GM23338 (cell line): ENCODE results near the gene FILIP1L. TPM values are rescaled to one million over a fixed set of nuclear protein-coding genes. Genes with fewer than 3 reads are reported as not detected.

Experiments used
- ATAC-seq: fragments of 200-7000 bp; cut with Tn5 transposase; 3 replicates; pipeline ENCODE4 v1.9.1; 2020
- DNase-seq: peaks from one replicate; pipeline ENCODE4 v3.0.0-alpha.2; 2015; ENCODE audit warnings: low spot score
- H2AFZ ChIP-seq: fragments of 200-600 bp; sonication (generic); 2 replicates; pipeline ENCODE4 v1.8.0; 2016; ENCODE audit warnings: antibody characterized with exemption, mild to moderate bottlenecking, moderate library complexity
- H3F3A ChIP-seq: fragments of 200-600 bp; sonication (generic); replicated peaks from 2 replicates; pipeline ENCODE4 v1.8.0; 2017; ENCODE audit warnings: antibody characterized with exemption, mixed run types, low read depth
- H3K27ac ChIP-seq: fragments of 200-600 bp; sonication (generic); 2 replicates; pipeline ENCODE4 v1.6.1; 2016; ENCODE audit warnings: low read depth
- H3K27me3 ChIP-seq: fragments of 200-600 bp; sonication (generic); 2 replicates; pipeline ENCODE4 v1.8.0; 2016; ENCODE audit warnings: mild to moderate bottlenecking, mixed run types, moderate library complexity; ENCODE audit not compliant: insufficient read depth
- H3K36me3 ChIP-seq: fragments of 200-600 bp; sonication (generic); 2 replicates; pipeline ENCODE4 v1.8.0; 2016; ENCODE audit warnings: mild to moderate bottlenecking; ENCODE audit not compliant: insufficient read depth
- H3K4me1 ChIP-seq: fragments of 200-600 bp; sonication (generic); 2 replicates; pipeline ENCODE4 v1.8.0; 2016; ENCODE audit warnings: mild to moderate bottlenecking, moderate library complexity; ENCODE audit not compliant: insufficient read depth
- H3K4me2 ChIP-seq: fragments of 200-600 bp; sonication (generic); 2 replicates; pipeline ENCODE4 v1.7.1; 2017; ENCODE audit warnings: mixed run types
- H3K4me3 ChIP-seq: fragments of 200-600 bp; sonication (generic); 2 replicates; pipeline ENCODE4 v1.6.1; 2016; ENCODE audit warnings: mixed run types
- H3K79me2 ChIP-seq: fragments of 200-600 bp; sonication (generic); replicated peaks from 2 replicates; pipeline ENCODE4 v1.8.0; 2017; ENCODE audit warnings: mild to moderate bottlenecking; ENCODE audit not compliant: insufficient read depth
- H3K9me2 ChIP-seq: fragments of 200-600 bp; sonication (generic); 2 replicates; pipeline ENCODE4 v1.8.0; 2017; ENCODE audit not compliant: insufficient read depth
- H4K20me1 ChIP-seq: fragments of 200-600 bp; sonication (generic); replicated peaks from 2 replicates; pipeline ENCODE4 v1.8.0; 2017; ENCODE audit warnings: mild to moderate bottlenecking; ENCODE audit not compliant: insufficient read depth
- H3K27ac Mint-ChIP-seq: 2 replicates; pipeline ENCODE4 v1.8.0; 2020; ENCODE audit warnings: inconsistent platforms, mild to moderate bottlenecking, moderate library complexity, mixed read lengths
- H3K27me3 Mint-ChIP-seq: 3 replicates; pipeline ENCODE4 v1.8.0; 2022; ENCODE audit warnings: low read depth, mild to moderate bottlenecking, moderate library complexity, mixed read lengths, inconsistent platforms; ENCODE audit not compliant: insufficient read depth, poor library complexity
- H3K36me3 Mint-ChIP-seq: 3 replicates; pipeline ENCODE4 v1.8.0; 2021; ENCODE audit warnings: low read depth, mild to moderate bottlenecking, inconsistent platforms, moderate library complexity, mixed read lengths
- H3K4me1 Mint-ChIP-seq: 3 replicates; pipeline ENCODE4 v1.8.0; 2020; ENCODE audit warnings: mild to moderate bottlenecking, inconsistent platforms, mixed read lengths
- H3K4me3 Mint-ChIP-seq: 3 replicates; pipeline ENCODE4 v1.8.0; 2021; ENCODE audit warnings: moderate library complexity, mild to moderate bottlenecking, inconsistent platforms, mixed read lengths
- H3K9me3 Mint-ChIP-seq: 3 replicates; pipeline ENCODE4 v1.8.0; 2020; ENCODE audit warnings: moderate library complexity, mild to moderate bottlenecking, inconsistent platforms, mixed read lengths
- CREB1 ChIP-seq: fragments of 250-450 bp; sonication (Bioruptor Pico); IDR thresholded peaks from 2 replicates; pipeline ENCODE4 v1.5.0; 2020; ENCODE audit warnings: low read depth, mild to moderate bottlenecking, moderate library complexity
- JUNB ChIP-seq: IDR thresholded peaks from one replicate; pipeline ENCODE4 v1.6.1; 2016; ENCODE audit warnings: antibody characterized with exemption; ENCODE audit not compliant: unreplicated experiment
- NANOG ChIP-seq: IDR thresholded peaks from 2 replicates; pipeline ENCODE4 v1.6.1; 2016; ENCODE audit warnings: antibody characterized with exemption, borderline replicate concordance
- POLR2AphosphoS5 ChIP-seq: IDR thresholded peaks from 2 replicates; pipeline ENCODE4 v1.6.1; 2016; ENCODE audit warnings: antibody characterized with exemption, low read depth
- REST ChIP-seq: IDR thresholded peaks from one replicate; pipeline ENCODE4 v1.6.1; 2018; ENCODE audit warnings: antibody characterized with exemption; ENCODE audit not compliant: unreplicated experiment
- STAT1 ChIP-seq: IDR thresholded peaks from one replicate; pipeline ENCODE4 v1.6.1; 2016; ENCODE audit warnings: antibody characterized with exemption; ENCODE audit not compliant: unreplicated experiment
- ZNF114 ChIP-seq: fragments of 250-450 bp; sonication (Bioruptor Pico); IDR thresholded peaks from 2 replicates; pipeline ENCODE4 v1.5.0; 2020; ENCODE audit warnings: mild to moderate bottlenecking, moderate library complexity
- polyA plus RNA-seq: library from polyadenylated mRNA; unstranded; fragments of >200 nt; fragmentation: Nextera tagmentation; extraction: Ambion mirVana; gene quantifications from 2 replicates; pipeline ENCODE4 v1.2.1, GENCODE V29; 2016
- total RNA-seq: library from RNA; depleted of rRNA; stranded (reverse); fragments of >200 nt; shearing (Covaris generic); gene quantifications from 2 replicates; pipeline ENCODE4 v1.2.3, GENCODE V29; 2014
- TF ChIP-seq, protein P1 (sequence below): IDR thresholded peaks from 2 replicates; pipeline ENCODE4 v1.6.1; 2016; ENCODE audit warnings: antibody characterized with exemption
- TF ChIP-seq, protein P2 (sequence below): fragments of 250-450 bp; sonication (Bioruptor Pico); IDR thresholded peaks from 2 replicates; pipeline ENCODE4 v1.5.0; 2020; ENCODE audit warnings: mild to moderate bottlenecking, moderate library complexity

The FILIP1L gene
- total and polyA plus RNA-seq, 2 experiments from 2014 or later: 1.6 TPM; not detected in 1

DNA sequence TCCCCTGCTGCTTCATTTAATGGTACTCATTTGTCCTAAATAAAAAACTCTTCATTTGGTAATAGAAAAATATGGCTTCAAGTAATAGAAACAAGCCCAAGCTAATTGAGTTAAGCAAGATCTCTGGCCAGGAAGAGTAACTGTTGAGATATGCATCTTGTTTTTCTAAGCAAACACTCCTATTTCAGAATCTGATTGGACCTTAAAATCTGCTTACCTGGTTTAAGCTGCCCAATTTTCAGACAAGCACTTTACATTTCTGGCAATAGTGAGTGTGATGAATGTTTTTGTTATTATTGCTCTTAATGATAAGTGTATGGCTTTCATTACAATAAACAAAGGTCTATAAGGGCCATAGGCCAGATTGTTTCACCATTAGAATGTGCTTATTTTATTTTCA, 210.4 kb downstream of the FILIP1L start:
- no peak overlapping the region for H3K4me2 ChIP-seq
- Mint-ChIP-seq H3K36me3 (no peaks in the 10 kb centered on the region), H3K27ac (no peak overlapping the region), H3K9me3 (no peaks in the 10 kb centered on the region), H3K4me1 (peaks cover 22% of the 10 kb centered on the region; the same call in 2 of the 3 replicates), H3K27me3 (no peaks in the 10 kb centered on the region), H3K4me3 (no peak overlapping the region)
- DNase-seq (no peak), ATAC-seq (no peak)
- TF ChIP-seq, protein P1, sequence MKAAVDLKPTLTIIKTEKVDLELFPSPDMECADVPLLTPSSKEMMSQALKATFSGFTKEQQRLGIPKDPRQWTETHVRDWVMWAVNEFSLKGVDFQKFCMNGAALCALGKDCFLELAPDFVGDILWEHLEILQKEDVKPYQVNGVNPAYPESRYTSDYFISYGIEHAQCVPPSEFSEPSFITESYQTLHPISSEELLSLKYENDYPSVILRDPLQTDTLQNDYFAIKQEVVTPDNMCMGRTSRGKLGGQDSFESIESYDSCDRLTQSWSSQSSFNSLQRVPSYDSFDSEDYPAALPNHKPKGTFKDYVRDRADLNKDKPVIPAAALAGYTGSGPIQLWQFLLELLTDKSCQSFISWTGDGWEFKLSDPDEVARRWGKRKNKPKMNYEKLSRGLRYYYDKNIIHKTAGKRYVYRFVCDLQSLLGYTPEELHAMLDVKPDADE: no peak
- no peak for TF ChIP-seq JUNB
- no peak overlapping the region for H3K27ac ChIP-seq
- H3K9me2 ChIP-seq: no peaks in the 10 kb centered on the region
- peaks cover 2% of the 10 kb centered on the region; the same call in 1 of the 2 replicates for H3K79me2 ChIP-seq
- no peak overlapping the region for H3K4me3 ChIP-seq
- H4K20me1 ChIP-seq: no peaks in the 10 kb centered on the region; the same call in 1 of the 2 replicates
- H3K36me3 ChIP-seq: no peaks in the 10 kb centered on the region
- H2AFZ ChIP-seq: no peak overlapping the region
- H3K27me3 ChIP-seq: no peaks in the 10 kb centered on the region
- H3F3A ChIP-seq: no peaks in the 10 kb centered on the region
- H3K4me1 ChIP-seq: peaks cover 10% of the 10 kb centered on the region; the same call in 1 of the 2 replicates

DNA sequence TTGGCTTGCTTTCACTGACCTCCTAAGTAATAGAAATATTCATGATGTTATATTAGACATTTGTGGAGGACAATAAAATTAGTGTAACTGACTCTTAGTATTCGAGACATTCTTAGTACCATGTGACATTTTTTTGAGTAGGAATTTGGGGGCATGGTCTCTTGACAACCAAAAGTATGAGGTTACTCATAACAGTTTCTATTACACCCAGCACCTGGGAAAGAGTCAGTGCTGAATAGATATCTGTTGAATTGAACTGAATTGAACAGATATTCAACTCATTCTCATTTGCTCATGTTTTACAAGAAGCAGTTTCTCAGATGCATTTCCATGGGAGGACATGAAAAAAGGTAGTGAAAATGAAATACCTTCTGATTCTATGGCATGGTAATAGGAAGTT, 212.2 kb downstream of the FILIP1L start:
- Mint-ChIP-seq H3K27me3 (no peaks in the 10 kb centered on the region), H3K27ac (no peak overlapping the region), H3K4me1 (peaks cover 28% of the 10 kb centered on the region; the same call in 2 of the 3 replicates), H3K4me3 (no peak overlapping the region), H3K9me3 (no peaks in the 10 kb centered on the region), H3K36me3 (no peaks in the 10 kb centered on the region)
- H3K36me3 ChIP-seq: no peaks in the 10 kb centered on the region
- H4K20me1 ChIP-seq: no peaks in the 10 kb centered on the region
- no peak overlapping the region for H3K4me3 ChIP-seq
- ATAC-seq (no peak), DNase-seq (no peak)
- peaks cover 12% of the 10 kb centered on the region; the same call in 1 of the 2 replicates for H3K4me1 ChIP-seq
- no peak for TF ChIP-seq POLR2AphosphoS5
- TF ChIP-seq, protein P1: no peak
- TF ChIP-seq ZNF114 (CRISPR knock-in tag): no peak
- TF ChIP-seq REST: no peak
- TF ChIP-seq CREB1 (CRISPR knock-in tag): no peak
- TF ChIP-seq STAT1: no peak
- TF ChIP-seq JUNB: no peak
- TF ChIP-seq, protein P2, sequence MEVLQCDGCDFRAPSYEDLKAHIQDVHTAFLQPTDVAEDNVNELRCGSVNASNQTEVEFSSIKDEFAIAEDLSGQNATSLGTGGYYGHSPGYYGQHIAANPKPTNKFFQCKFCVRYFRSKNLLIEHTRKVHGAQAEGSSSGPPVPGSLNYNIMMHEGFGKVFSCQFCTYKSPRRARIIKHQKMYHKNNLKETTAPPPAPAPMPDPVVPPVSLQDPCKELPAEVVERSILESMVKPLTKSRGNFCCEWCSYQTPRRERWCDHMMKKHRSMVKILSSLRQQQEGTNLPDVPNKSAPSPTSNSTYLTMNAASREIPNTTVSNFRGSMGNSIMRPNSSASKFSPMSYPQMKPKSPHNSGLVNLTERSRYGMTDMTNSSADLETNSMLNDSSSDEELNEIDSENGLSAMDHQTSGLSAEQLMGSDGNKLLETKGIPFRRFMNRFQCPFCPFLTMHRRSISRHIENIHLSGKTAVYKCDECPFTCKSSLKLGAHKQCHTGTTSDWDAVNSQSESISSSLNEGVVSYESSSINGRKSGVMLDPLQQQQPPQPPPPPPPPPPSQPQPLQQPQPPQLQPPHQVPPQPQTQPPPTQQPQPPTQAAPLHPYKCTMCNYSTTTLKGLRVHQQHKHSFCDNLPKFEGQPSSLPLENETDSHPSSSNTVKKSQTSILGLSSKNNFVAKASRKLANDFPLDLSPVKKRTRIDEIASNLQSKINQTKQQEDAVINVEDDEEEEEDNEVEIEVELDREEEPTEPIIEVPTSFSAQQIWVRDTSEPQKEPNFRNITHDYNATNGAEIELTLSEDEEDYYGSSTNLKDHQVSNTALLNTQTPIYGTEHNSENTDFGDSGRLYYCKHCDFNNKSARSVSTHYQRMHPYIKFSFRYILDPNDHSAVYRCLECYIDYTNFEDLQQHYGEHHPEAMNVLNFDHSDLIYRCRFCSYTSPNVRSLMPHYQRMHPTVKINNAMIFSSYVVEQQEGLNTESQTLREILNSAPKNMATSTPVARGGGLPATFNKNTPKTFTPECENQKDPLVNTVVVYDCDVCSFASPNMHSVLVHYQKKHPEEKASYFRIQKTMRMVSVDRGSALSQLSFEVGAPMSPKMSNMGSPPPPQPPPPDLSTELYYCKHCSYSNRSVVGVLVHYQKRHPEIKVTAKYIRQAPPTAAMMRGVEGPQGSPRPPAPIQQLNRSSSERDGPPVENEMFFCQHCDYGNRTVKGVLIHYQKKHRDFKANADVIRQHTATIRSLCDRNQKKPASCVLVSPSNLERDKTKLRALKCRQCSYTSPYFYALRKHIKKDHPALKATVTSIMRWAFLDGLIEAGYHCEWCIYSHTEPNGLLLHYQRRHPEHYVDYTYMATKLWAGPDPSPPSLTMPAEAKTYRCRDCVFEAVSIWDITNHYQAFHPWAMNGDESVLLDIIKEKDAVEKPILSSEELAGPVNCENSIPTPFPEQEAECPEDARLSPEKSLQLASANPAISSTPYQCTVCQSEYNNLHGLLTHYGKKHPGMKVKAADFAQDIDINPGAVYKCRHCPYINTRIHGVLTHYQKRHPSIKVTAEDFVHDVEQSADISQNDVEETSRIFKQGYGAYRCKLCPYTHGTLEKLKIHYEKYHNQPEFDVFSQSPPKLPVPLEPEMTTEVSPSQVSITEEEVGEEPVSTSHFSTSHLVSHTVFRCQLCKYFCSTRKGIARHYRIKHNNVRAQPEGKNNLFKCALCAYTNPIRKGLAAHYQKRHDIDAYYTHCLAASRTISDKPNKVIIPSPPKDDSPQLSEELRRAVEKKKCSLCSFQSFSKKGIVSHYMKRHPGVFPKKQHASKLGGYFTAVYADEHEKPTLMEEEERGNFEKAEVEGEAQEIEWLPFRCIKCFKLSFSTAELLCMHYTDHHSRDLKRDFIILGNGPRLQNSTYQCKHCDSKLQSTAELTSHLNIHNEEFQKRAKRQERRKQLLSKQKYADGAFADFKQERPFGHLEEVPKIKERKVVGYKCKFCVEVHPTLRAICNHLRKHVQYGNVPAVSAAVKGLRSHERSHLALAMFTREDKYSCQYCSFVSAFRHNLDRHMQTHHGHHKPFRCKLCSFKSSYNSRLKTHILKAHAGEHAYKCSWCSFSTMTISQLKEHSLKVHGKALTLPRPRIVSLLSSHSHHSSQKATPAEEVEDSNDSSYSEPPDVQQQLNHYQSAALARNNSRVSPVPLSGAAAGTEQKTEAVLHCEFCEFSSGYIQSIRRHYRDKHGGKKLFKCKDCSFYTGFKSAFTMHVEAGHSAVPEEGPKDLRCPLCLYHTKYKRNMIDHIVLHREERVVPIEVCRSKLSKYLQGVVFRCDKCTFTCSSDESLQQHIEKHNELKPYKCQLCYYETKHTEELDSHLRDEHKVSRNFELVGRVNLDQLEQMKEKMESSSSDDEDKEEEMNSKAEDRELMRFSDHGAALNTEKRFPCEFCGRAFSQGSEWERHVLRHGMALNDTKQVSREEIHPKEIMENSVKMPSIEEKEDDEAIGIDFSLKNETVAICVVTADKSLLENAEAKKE (CRISPR knock-in tag): no peak
- no peak for TF ChIP-seq NANOG
- H2AFZ ChIP-seq: no peak overlapping the region
- no peaks in the 10 kb centered on the region for H3F3A ChIP-seq
- H3K27ac ChIP-seq: no peak overlapping the region
- peaks cover 16% of the 10 kb centered on the region for H3K79me2 ChIP-seq
- H3K9me2 ChIP-seq: no peaks in the 10 kb centered on the region
- H3K27me3 ChIP-seq: no peaks in the 10 kb centered on the region
- H3K4me2 ChIP-seq: no peak overlapping the region
